PC-9 (cell line): ENCODE measurements around the gene HELZ. TPM values are rescaled to one million over a fixed set of nuclear protein-coding genes. Genes with fewer than 3 reads are reported as not detected.

Source experiments
- BruUV-seq: library from RNA; stranded (reverse); fragments of 400-500 nt; replicated peaks from 2 replicates; lab custom pipeline; 2021; lab: Mats Ljungman, UMichigan
- CTCF ChIA-PET: fragments of 300-600 bp; sonication (Branson Sonifier 250); formaldehyde crosslinking; loops from one replicate; lab custom pipeline; 2022; ENCODE audit warnings: antibody characterized with exemption; lab: Charles Lee
- POLR2A ChIA-PET: fragments of 300-600 bp; sonication (Branson Sonifier 250); formaldehyde crosslinking; loops from one replicate; lab custom pipeline; 2022; ENCODE audit warnings: antibody characterized with exemption; ENCODE audit not compliant: unreplicated experiment; lab: Charles Lee
- DNase-seq, 2 experiments: peaks; one replicate each; pipeline versions ENCODE4 v3.0.0 to v3.0.0-alpha.2; 2015 to 2022; ENCODE audit warnings: mixed read lengths in 1 of 2
- H2AFZ ChIP-seq: fragments of 200-600 bp; sonication (generic); 2 replicates; pipeline ENCODE4 v1.8.1; 2017; ENCODE audit warnings: antibody characterized with exemption
- H3F3A ChIP-seq: fragments of 200-600 bp; sonication (generic); 2 replicates; pipeline ENCODE4 v1.8.1; 2017; ENCODE audit warnings: antibody characterized with exemption, mild to moderate bottlenecking, low read depth; ENCODE audit not compliant: insufficient read depth
- H3K27ac ChIP-seq: fragments of 200-600 bp; sonication (generic); 2 replicates; pipeline ENCODE4 v1.6.1; 2016; ENCODE audit warnings: mixed run types
- H3K27me3 ChIP-seq: fragments of 200-600 bp; sonication (generic); 2 replicates; pipeline ENCODE4 v1.6.1; 2016; ENCODE audit warnings: low read depth, mixed run types; ENCODE audit not compliant: insufficient read depth
- H3K36me3 ChIP-seq: fragments of 200-600 bp; sonication (generic); 2 replicates; pipeline ENCODE4 v1.6.1; 2016; ENCODE audit warnings: low read depth, mixed run types
- H3K4me1 ChIP-seq: fragments of 200-600 bp; sonication (generic); replicated peaks from 2 replicates; pipeline ENCODE4 v1.6.1; 2016; ENCODE audit warnings: mixed run types; ENCODE audit not compliant: insufficient read depth
- H3K4me2 ChIP-seq: fragments of 200-600 bp; sonication (generic); 2 replicates; pipeline ENCODE4 v1.6.1; 2017; ENCODE audit warnings: mixed run types
- H3K4me3 ChIP-seq: fragments of 200-600 bp; sonication (generic); 2 replicates; pipeline ENCODE4 v1.6.1; 2016; ENCODE audit warnings: mixed run types
- H3K79me2 ChIP-seq: fragments of 200-600 bp; sonication (generic); 2 replicates; pipeline ENCODE4 v1.6.1; 2017; ENCODE audit warnings: low read depth, mixed run types
- H3K9me2 ChIP-seq: fragments of 200-600 bp; sonication (generic); 2 replicates; pipeline ENCODE4 v1.8.1; 2017; ENCODE audit warnings: mild to moderate bottlenecking; ENCODE audit not compliant: insufficient read depth
- H3K9me3 ChIP-seq: fragments of 200-600 bp; sonication (generic); 2 replicates; pipeline ENCODE4 v1.8.1; 2016; ENCODE audit warnings: low read depth; ENCODE audit not compliant: insufficient read depth
- H4K20me1 ChIP-seq: fragments of 200-600 bp; sonication (generic); 2 replicates; pipeline ENCODE4 v1.8.1; 2017; ENCODE audit not compliant: insufficient read depth
- CTCF ChIP-seq: fragments of 200-600 bp; sonication (generic); conservative IDR thresholded peaks from 2 replicates; pipeline ENCODE4 v1.6.1; 2017; ENCODE audit warnings: mixed run types, antibody characterized with exemption, mild to moderate bottlenecking, moderate library complexity
- EZH2 ChIP-seq: fragments of 200-600 bp; sonication (generic); IDR thresholded peaks from 2 replicates; pipeline ENCODE4 v1.8.0; 2017; ENCODE audit warnings: antibody characterized with exemption, low read depth
- intact Hi-C: fragments of 100-400 bp; cut with micrococcal nuclease; formaldehyde crosslinking; loops from one replicate; pipeline ENCODE4 v1.10.0; 2022; ENCODE audit not compliant: unreplicated experiment
- total RNA-seq: library from RNA; stranded (reverse); gene quantifications from 2 replicates; pipeline ENCODE4 v1.2.3, GENCODE V29; 2021

HELZ gene
- total RNA-seq, 1 experiment from 2014 or later, result 38.0 TPM

GRCh38 chr17:67180275-67180674 lies 64.7 kb downstream of the HELZ start:
- H2AFZ ChIP-seq, result no peak overlapping the region
- CTCF ChIA-PET, result no interaction called here

GRCh38 chr17:67178555-67178954 lies 66.4 kb downstream of the HELZ start:
- Histone ChIP-seq H3K36me3 (peaks cover 16% of the 10 kb centered on the region), H3K4me3 (no peak overlapping the region), H3K79me2 (no peaks in the 10 kb centered on the region), H3K9me3 (no peaks in the 10 kb centered on the region), H3K4me1 (no peaks in the 10 kb centered on the region), H2AFZ (no peak overlapping the region), H3K27ac (no peak overlapping the region), H3F3A (no peaks in the 10 kb centered on the region), H3K27me3 (no peaks in the 10 kb centered on the region), H3K9me2 (no peaks in the 10 kb centered on the region; the same call in 1 of the 2 replicates), H3K4me2 (no peak overlapping the region), H4K20me1 (no peaks in the 10 kb centered on the region)
- no peak for DNase-seq
- intact Hi-C loops, result no loop called here
- TF ChIP-seq EZH2 (no peak), CTCF (no peak)
- ChIA-PET POLR2A (interaction anchor here (0.7 kb wide), 1 partner anchor 201 kb away, joined by 6 read pairs; no protein-coding TSS in a partner anchor), CTCF (no interaction called here)
- BruUV-seq, result no TSS peak

More at GRCh38 chr17:67180275-67180674, 64.7 kb downstream of the HELZ start:
- Histone ChIP-seq H3K4me1 (no peaks in the 10 kb centered on the region), H3F3A (no peaks in the 10 kb centered on the region), H4K20me1 (no peaks in the 10 kb centered on the region), H3K4me2 (no peak overlapping the region), H3K27ac (no peak overlapping the region), H3K9me2 (no peaks in the 10 kb centered on the region; the same call in 1 of the 2 replicates), H3K79me2 (no peaks in the 10 kb centered on the region), H3K9me3 (no peaks in the 10 kb centered on the region), H3K4me3 (no peak overlapping the region), H3K36me3 (peaks cover 15% of the 10 kb centered on the region), H3K27me3 (no peaks in the 10 kb centered on the region)
- TF ChIP-seq CTCF (no peak), EZH2 (no peak)
- no TSS peak for BruUV-seq
- POLR2A ChIA-PET, result no interaction called here
- intact Hi-C loops, result no loop called here
- no peak for DNase-seq

DNA sequence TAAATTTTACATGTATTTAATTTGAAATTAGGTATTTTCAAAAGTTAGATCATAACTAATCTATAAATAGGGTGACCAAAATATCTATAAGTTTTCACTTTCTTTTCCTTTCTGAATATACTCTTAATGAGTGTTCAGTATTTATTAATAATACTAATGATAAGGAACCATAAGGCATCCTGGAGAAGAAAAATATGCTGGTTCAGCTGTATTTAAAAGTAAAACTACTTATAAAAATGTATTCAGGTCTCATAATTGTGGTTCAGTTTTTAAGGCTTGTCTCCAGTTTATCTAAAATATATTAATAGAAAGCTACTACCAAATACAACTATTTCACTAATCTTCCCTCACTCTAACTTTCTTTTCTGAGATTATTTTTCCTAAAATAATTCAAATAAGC lies 67.3 kb downstream of the HELZ start:
- H3K9me3 ChIP-seq, result no peaks in the 10 kb centered on the region
- CTCF ChIA-PET, result no interaction called here
- H4K20me1 ChIP-seq, result no peaks in the 10 kb centered on the region
- H3K4me2 ChIP-seq, result no peak overlapping the region
- peaks cover 16% of the 10 kb centered on the region for H3K36me3 ChIP-seq
- H3K9me2 ChIP-seq, result no peaks in the 10 kb centered on the region
- no peak for DNase-seq
- H3K27me3 ChIP-seq, result no peaks in the 10 kb centered on the region
- BruUV-seq, result no TSS peak
- POLR2A ChIA-PET, result interaction anchor here (0.7 kb wide), 1 partner anchor 288 kb away, joined by 5 read pairs; no protein-coding TSS in a partner anchor
- no peak for TF ChIP-seq EZH2
- TF ChIP-seq CTCF, result no peak
- H3F3A ChIP-seq, result no peaks in the 10 kb centered on the region
- intact Hi-C loops, result no loop called here
- no peak overlapping the region for H2AFZ ChIP-seq
- H3K79me2 ChIP-seq, result no peaks in the 10 kb centered on the region
- H3K4me3 ChIP-seq, result no peak overlapping the region
- no peaks in the 10 kb centered on the region for H3K4me1 ChIP-seq
- no peak overlapping the region for H3K27ac ChIP-seq
